Left ventricle myocardium superior (tissue), 1 donor: Measurements from ENCODE around the gene BANP. TPM values are rescaled to one million over a fixed set of nuclear protein-coding genes. Genes with fewer than 3 reads are reported as not detected.

Experiments used
- ATAC-seq: fragments of 200-7000 bp; cut with Tn5 transposase; one replicate; pipeline ENCODE4 v1.9.1; 2020; ENCODE audit warnings: mild to moderate bottlenecking, moderate library complexity
- DNase-seq: peaks from one replicate; pipeline ENCODE4 v3.0.0-alpha.2; 2020
- intact Hi-C: fragments of 100-400 bp; cut with micrococcal nuclease; formaldehyde crosslinking; loops from one replicate; pipeline ENCODE4 v1.11.0; 2022
- total RNA-seq: library from RNA; stranded (reverse); fragmentation: NEBNext Ultra II Directional; extraction: Animal tissue kit (Norgen Biotek cat#: 25700); gene quantifications from one replicate; pipeline ENCODE4 v1.2.1, GENCODE V29; 2021
- donor health status: DM: no; HTN: yes; CAD: no; lungs with severe emphysema.

BANP gene
- total RNA-seq, 1 donor from 2014 or later: 15.5 TPM

DNA sequence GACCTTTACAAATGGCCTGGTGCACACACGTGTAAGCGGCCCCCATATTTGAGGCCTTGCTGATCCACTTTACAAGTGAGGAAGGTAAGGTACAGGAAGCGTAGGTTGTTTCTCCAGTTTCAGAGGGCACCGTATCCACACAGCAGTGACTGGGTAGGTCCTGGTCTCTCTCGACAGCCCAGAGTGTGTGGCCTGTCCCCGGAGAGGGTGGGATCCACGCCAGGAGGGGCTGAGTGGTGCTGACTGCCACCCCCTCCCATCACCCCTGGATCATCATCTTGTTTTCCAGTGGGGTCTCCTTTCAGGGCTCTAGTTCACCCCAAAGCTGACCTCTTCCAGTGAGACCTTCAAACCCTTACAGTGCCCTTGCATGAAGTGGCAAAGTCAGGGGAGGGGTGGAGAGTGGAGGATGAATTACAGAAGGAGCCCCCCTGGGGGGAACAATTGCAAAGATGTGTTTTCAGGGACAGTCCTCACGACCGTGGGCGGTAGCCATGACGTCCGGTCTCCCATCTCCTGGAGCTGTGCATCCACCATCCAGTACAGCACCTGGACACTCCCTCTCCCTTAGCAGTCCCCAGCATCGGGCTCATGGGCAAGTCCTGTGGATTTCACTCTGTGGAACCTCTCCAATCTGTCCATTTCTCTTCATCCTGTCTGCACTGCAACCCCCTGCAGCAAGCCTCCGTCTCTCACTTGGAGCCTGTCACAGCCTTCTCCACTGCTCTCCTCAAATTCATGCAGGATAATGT, 4.5 kb upstream of the BANP start:
- intact Hi-C loops: no loop called here
- no peak for DNase-seq
- ATAC-seq: no peak

DNA sequence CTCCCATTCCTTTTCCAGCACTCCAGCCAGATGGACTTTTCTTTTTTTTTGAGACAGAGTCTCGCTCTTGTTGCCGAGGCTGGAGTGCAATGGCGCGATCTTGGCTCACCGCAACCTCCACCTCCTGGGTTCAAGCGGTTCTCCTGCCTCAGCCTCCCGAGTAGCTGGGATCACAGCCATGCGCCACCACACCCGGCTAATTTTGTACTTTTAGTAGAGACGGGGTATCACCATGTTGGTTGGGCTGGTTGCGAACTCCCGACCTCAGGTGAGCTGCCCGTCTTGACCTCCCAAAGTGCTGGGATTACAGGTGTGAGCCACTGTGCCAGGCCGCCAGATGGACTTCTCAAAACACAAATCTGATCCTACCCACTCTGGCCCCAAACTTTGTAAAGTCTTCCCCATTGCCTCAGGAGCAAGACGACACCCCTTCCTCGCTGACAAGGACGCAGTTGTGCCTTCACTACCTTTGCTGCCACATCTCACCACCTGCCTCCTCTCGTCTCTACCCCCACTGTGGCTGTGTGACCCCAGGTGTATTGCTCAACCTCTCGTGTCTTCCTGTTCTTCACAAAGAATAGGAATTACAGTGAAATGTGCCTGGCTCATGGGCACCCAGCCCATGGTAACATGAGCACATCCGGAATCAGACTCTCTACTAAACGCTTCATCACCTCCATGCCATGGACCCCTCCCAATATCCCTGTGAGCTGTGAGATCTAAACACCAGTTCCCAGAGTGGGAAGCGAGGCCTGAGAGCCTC, 3.7 kb upstream of the BANP start:
- ATAC-seq: no peak
- DNase-seq: no peak
- intact Hi-C loops: no loop called here

DNA sequence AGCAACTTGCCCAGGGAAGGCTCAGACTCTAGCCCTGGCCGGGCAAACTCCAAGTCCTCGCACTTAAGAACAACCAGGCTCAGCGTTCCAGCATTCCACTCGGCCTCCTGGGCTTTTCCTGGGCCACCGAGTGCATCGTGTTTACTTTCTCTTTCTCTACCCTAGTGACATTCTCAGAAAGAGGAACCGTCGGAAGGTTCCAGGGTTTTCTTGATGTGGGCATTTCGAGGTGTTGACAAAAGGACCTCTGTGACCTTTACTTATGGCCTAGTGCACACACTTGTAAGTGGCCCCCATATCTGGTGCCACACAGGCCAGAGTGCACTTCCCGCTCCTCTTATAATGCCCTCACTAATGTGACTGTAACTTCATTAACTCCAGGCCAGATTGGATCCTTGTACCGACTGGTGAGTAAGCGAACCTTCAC, 3.1 kb upstream of the BANP start:
- ATAC-seq (no peak), DNase-seq (no peak)
- intact Hi-C loops: no loop called here

DNA sequence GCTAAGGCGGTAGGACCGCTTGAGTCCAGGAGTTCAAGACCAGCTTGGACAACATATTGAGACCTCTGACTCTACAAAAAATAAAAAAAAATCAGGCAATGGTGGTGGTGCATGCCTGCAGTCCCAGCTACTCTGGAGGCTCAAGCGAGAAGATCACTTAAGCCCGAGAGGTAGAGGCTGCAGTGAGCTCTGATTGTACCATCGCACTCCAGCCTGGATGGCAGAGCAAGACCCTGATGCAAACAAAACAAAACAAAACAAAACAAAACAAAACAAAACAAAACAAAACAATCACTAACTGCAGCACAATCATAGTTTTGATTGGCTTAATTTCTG, 2.5 kb upstream of the BANP start:
- no peak for ATAC-seq
- intact Hi-C loops: no loop called here
- DNase-seq: no peak

DNA sequence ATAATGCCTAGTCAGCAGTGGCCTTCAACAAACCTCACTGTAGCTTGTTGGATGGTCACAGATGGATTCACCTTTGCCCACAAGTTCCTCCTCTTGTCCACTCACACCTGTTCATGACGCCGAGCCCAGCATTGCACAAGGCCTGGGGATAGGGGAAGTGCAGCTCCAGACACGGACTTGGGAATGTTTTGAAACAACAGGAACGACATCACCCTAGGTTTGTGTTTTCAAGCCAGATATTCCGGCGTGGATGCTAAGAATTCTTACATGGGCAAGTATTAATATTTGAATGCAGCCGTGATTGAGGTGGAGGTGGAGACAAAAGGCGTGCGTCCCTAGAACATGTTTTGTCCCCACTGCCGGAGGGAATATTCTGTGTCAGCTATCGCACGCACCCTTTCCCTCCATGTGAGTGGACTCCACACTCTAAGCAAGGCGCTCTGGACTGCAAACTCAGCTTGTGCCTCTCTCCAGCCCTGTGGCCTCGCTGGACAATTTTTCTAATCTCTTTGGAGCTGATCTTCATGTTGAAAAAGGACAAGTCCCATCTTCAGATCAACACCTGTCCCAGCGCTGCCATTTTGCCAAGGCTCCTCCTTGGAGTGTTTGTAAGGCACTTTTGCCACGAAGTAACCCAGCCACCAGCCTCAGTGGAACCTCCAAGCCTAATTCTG, 2.0 kb upstream of the BANP start:
- intact Hi-C loops: no loop called here
- DNase-seq (no peak), ATAC-seq (no peak)

DNA sequence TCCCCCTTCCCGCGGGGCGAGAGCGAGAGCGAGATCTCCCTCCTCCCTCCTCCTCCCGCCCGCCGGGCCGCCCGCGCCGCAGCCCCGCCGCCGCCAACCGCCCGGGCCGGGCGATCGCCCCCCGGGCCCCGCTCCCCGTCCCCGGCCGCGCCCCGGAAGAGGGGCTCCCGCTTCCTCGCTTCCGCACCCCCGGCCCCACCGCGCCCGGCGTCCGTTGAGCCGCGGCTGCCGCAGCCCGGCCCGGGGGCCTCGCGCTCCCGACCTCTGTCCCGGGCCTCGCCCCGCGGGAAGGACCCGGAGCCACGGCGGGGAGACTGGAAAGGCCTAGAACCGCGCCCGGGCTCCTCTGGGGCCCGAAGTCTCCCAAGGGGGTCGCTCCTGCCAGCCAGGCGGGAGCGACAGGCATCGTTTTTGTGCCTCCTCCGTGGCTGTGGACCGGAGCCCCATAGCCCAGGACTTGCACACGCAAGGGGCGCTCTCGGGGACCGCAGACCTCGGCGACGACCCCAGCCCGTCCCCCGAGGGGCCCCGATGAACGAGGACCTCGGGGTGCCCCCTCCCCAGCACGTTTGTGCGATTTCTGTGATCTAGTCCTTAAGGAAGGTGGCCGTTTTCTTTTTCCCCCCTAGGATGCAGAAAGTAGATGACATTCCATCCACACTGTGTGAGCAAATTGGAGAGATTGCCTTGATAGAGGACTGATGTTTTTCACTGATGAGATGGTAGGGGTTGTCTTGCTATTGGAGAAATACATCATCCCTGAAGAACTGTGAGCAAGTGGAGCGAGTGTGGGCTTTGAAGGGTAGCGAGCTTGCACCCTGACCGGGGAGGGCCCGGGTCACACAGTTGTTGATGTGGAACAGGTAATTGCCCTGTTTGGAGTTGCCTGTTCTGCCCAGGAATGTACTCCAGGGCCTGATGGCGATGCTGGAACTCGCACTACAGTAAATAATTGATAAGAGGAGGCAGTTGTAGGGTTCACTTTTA, 611 bp downstream of the BANP start:
- ATAC-seq (no peak), DNase-seq (no peak)
- intact Hi-C loops: no loop called here

DNA sequence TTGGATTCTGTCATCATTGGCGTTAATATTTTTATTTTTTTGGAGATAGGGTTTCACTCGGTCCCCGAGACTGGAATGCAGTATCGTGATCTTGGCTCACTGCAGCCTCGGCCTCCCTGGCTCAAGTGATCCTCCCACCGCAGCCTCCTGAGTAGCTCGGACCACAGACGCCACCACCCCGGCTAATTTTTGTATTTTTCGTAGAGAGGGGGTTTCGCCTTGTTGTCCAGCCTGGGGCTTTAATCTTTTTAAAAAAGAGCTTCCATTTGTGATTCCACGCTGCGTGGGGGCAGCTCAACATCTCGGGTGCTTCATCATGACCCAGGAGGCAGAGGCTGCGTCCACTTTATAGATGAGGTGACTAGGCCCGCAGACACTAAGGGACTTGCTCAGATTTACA, 1.5 kb downstream of the BANP start:
- no peak for ATAC-seq
- intact Hi-C loops: no loop called here
- DNase-seq: no peak

DNA sequence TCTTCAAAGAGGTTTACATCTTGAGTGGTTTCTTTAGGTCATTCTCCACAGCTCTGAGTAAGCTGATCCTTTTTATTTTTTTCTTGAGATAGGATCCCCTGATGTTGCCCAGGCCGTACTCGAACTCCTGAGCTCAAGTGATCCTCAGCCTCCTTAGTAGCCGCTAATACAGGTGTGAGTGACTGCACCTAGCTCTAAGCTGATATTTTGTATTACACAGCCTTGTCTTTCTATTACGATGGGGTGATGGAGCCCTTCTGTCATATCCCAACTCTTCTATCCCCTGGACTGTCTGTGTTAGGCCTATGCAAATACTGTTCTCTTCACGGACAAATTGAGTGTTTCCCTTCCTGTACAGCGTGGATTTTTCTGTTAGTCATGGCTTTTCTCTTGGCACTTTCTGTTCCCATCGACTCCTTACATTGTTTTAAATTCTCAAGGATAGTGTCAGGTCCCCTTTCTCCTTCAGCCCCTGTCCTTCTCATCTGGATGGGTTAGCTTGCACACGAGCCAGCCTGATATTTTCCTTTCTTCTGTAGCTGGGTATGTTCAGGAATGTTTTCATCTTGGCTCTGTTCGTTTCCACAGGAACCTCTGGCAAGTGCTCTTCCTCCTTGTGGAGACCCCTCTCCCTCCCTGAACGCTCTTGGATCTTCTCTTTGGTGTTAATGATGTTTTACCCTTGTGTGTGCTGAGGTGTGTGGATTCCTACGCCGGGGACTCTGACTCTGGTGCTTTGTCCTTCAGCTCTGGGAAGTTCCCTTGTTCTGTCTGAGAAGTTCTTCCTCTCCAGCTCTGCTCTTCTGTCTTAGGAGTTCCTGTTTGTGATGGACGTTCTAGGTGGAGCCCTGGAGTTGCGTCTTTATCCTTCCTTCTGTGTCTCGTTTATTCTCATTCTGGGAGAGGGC, 2.3 kb downstream of the BANP start:
- intact Hi-C loops: no loop called here

DNA sequence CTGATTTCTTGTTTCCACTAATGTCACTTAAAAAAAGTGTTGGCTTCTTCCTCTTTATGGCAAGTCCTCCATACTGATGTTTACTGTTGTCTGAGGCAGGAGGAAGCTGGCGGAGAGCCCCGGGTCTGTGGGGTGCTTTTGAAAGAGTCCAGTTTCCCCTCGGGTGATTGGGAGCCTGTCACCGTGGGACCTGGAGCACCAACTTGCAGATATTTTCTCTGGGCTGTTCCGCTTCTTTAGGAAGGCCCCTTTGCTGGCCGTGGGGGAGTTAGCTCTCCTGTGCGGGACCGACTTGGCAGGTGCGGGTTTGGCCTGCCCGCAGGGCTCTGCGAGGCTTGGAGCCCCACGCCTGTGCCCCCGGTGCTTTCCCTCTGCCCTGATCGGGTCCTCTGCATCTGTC, 3.1 kb downstream of the BANP start:
- ATAC-seq: no peak
- DNase-seq: peak; percentile 62
- intact Hi-C loops: no loop called here

More for the DNA sequence above, 2.3 kb downstream of the BANP start:
- ATAC-seq: no peak
- no peak for DNase-seq

DNA sequence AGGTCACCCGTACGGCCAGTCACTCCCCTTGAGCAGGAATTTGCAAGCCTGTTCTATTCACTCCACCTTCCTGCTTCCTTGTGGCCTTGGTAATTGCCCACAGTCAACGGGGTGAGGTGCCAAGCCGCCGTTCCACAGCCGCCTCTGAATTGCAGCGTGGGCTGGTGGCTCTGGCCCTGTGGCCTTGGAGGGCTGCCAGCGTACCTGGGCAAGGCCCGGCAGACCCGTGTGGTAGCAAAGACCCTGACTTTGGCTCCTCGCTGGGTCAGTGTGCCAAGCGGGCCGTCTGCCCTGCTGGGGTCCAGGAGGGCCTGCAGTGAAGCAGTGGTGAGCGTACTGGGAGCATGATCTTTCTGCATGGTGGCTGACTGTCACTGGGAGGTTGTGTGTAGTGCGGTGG, 3.6 kb downstream of the BANP start:
- DNase-seq (no peak), ATAC-seq (no peak)
- intact Hi-C loops: no loop called here

DNA sequence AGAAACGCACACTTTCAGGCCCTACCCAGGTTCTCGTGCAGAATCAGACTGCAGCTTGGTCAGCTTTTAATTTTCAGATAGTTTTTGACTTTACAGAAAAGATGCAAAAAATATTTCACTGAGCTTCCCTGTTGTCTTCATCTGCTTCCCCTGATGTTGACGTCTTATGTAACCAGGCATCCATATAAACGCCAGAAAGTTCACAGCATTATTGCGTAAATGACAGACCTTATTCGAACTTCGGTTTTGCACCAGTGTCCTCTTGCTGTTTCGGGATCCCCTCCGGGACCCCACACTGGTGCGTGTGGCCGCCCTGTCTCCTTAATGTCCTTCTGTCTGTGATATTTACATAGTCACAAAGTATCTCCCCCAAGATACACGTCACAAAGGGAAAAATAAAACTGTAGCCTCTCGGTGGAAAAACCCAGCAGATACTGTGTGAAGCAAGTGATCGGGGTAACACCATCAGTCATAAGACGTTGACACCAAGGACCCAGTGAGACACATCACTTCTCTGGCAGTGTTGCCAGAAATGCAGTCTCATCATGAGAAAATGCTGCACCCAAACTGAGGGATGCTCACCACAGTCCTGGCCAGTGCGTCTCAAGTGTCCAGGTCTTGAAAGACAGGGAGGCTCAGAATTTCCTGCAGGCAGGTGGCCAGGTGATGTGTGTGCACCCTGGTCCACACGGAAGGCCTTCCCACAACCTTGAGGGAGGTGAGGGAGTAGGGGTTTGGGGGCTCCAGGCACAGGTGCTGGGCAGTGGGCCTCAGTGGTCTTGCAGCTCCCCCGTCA, 4.3 kb downstream of the BANP start:
- DNase-seq: no peak
- ATAC-seq: no peak
- intact Hi-C loops: no loop called here

DNA sequence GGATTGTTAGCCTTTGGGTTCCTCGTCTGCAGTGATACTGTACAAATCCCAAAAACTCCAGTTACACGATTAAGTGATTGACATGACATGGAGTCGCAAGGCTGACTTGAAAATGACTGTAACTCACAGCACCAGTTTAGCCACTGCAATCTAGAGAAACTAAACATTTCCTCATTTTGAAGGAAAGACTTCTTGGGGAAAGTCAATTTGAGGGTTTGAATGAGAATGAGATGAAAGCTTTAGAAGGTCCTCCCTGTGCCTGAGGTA, 4.8 kb downstream of the BANP start:
- DNase-seq: no peak
- intact Hi-C loops: no loop called here

DNA sequence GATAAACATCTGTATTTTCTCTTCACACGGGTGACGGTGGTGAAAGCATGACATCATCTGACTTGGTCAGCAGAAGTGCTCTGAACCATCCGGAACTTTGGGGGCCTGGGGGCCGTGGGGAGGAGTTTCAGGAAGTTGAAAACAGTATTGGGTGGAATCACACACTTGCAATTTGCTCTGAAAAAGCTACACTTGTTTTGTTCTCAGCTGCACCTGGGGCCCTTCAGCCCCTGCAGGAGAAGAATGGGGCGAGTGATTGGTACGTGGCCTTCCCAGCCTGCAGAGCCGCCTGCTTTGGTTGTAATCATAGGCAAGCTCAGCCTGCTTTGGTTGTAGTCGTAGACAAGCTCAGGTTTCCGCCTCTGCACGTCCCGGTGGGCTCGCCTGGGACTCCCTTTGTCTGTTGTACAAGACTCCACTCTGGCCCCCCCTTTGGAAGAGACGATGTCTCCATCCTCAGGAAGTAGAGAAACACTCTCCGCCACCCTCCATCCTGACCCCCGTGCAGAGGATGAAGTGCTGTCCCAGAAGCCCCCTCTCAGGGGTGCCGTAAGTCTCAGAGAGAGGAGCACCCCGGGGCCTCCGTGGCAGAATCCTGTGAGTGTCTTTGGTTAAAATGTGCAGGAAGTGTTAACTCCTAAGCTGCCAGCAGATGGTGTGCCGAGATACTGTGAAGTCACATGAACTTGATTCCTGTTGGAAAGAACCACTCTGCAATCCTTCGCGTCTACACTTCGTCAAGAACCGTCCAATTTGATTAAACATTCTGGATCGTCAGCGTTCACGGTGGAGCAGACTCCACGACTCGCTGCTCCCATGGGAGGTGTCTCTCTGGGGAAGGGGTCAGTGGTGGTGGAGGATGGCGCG, 5.4 kb downstream of the BANP start:
- DNase-seq (peak; percentile 61), ATAC-seq (peak; percentile 20)
- intact Hi-C loops: no loop called here

More for the DNA sequence above, 4.8 kb downstream of the BANP start:
- ATAC-seq: no peak

DNA sequence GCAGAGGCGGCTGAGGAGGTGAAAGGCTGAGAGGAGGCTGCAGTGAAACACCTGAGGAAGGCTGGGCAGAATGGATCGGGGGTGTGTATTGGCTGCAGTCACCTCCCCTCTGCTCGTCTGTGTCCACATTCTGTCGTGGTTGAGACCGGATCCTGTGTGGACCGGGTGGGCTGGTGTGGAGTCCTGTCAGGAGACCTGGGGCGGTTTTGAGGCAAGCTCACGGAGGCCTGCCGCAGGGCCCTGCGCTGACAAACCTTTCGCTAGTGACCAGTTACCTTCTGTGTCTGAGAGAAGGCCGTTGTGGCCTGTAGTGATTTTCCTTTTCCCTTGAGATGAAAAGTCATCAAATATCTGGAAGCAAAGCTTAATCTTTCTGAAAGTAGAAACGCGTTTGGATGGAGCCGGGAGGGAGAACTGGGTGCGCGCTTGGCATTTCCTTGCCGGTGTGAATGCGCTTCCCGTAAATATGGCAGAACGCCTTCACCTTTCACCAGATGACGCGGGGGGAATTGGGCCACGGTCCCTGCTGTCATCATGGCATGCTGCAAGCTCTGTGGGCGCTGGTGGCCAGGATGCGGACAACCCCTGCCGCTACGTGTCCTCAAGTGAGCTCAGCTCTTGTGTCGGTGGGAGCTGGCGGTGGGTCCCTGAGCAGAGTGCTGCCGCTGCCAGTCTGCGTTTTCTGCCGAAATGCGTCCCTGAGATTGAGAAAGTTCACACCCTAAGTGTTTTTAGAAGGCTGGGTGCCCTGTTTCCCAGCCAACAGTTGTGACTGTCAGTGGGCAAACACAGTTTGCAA, 6.3 kb downstream of the BANP start:
- no peak for ATAC-seq
- DNase-seq: no peak
- intact Hi-C loops: no loop called here

DNA sequence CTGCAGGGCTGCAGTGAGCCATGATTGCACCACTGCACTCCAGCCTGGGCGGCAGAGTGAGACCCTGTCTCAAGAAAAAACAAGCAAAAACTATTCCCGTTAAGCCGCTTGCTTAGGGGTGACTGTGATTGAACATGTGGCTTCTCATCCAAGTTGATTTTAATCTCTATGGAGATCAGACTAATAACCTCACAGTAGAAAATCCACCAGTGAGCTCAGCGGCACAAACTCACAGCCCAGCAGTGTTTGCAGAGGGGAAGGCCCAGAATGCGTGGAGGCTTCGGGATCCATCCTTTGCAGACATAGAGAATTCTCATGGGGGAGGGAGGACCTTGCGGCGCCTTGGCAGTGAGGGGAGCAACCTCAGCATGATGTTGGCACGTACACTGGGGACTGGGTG, 7.4 kb downstream of the BANP start:
- no peak for ATAC-seq
- no peak for DNase-seq
- intact Hi-C loops: no loop called here

DNA sequence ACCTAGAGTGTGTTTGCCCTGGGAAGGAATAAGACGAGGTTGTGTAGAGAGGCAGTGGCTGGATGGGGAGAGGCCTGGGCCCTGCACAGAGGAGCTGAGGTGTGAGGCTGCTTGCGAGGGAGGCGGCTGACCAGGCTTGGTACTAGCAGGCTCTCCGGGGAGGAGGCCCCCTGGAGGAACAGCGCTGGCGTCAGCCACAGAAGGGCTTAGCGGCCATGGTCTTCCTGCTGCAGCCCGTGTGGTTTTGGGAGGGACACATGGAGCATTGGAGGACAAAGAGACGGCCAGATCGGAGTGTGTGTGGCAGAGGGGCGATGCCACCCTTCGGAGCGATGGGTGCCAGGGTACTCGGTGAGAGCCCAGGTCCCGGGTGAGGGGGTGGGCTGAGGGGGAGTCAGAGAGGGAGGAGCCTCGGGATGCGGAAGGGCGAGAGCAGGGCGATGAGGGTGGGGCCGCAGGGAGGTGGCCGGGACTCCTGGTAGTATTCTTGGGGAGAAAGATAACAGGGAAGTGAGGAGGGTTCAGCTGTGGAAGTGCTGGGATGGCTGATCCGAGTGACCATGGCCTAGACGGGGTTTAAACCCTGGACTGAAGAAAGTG, 8.3 kb downstream of the BANP start:
- DNase-seq (no peak), ATAC-seq (no peak)
- intact Hi-C loops: no loop called here
